ENCODE data around the gene RBM26. TPM values are rescaled to one million over a fixed set of nuclear protein-coding genes. Genes with fewer than 3 reads are reported as not detected.

The RBM26 gene
- total RNA-seq, 4 donors from 2014 or later, result 16.0 to 42.3 (median 25.4) TPM

DNA sequence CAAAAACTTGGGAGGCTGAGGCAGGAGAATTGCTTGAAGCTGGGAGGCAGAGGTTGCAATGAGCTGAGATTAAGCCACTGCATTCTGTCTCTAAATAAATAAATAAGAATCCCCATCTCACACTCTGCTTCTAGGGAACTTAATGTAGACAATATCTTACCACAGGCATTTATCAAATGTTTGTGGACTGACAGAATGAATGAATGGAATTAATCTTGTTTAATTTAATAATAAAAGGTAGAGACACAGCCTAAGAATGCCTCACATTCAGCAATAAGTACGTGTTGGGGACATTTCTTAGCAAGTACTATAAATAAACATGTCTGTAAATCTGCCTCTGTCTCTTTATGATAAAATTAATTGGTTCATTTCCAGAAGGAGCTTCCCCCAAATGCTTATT lies 36.2 kb upstream of the RBM26 start:
- no peaks in the 10 kb centered on the region for H3K27me3 ChIP-seq
- no peak for DNase-seq
- TF ChIP-seq POLR2A (IDR thresholded peaks at IDR 0.05) (no peak), CTCF (IDR thresholded peaks at IDR 0.05) (no peak)
- intact Hi-C loops (cut with DNase I), result no loop called here
- no peak overlapping the region for H3K27ac ChIP-seq
- no peaks in the 10 kb centered on the region for H3K36me3 ChIP-seq
- H3K4me1 ChIP-seq, result no peaks in the 10 kb centered on the region
- no peak overlapping the region for H3K4me3 ChIP-seq
- WGBS, 2 donors, result 33 to 85% methylated on average over 1 of the region's 1 CpG
- H3K9me3 ChIP-seq, result no peaks in the 10 kb centered on the region

DNA sequence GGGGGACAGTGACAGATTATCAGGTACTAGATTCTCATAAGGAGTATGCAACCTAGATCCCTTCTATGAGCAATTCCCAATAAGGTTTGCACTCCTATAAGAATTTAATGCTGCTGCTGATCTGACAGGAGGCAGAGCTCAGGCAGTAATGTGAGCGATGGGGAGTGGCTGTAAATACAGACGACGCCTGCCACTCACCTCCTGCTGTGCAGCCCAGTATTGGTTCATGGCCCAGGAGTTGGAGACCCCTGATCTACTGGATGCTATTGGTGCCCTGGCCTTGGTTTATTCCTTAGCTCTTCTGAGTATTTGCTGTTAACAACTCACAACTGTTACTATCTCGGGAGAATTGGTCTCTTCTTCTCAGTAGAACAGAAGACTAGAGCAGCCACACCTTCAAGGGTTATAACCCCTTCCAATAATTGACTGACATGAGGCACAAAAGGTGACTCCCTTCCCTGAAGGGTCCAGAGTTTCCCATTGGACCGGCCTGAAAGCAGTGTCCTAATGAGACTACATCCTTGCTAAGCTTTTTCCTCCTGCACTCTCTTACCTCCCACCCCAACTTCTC lies 35.0 kb upstream of the RBM26 start:
- no peaks in the 10 kb centered on the region for H3K9me3 ChIP-seq
- no peak for TF ChIP-seq POLR2A (IDR thresholded peaks at IDR 0.05)
- TF ChIP-seq CTCF (IDR thresholded peaks at IDR 0.05), result no peak
- H3K27ac ChIP-seq, result peak overlapping the region in 1 of 4 donors; percentile 13
- intact Hi-C loops (cut with DNase I), result no loop called here
- H3K36me3 ChIP-seq, result no peaks in the 10 kb centered on the region
- no peak overlapping the region for H3K4me3 ChIP-seq
- 83 to 96% methylated on average over 5 of the region's 5 CpGs for WGBS, 2 donors
- no peaks in the 10 kb centered on the region for H3K27me3 ChIP-seq
- H3K4me1 ChIP-seq, result no peaks in the 10 kb centered on the region
- no peak for DNase-seq

DNA sequence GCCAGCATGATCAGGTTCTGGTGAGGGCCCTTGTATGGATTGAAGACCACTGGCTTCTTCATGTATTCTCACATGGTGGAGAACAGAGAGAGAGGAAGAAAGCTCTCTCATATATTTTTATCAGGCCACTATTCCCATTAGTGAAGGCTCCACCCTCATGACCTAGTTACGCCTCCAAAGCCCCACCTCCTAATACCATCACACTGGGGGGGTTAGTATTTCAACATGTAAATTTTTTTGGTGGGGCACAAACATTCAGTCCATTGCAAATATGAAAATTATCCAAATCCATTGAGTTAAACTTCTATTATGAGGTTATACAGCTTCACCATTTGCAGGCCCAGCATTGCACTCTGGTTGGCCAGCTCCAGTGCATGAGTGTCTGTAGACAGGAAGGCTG lies 33.2 kb upstream of the RBM26 start:
- WGBS, 2 donors, result 100% methylated on average over 1 of the region's 1 CpG
- no peaks in the 10 kb centered on the region for H3K9me3 ChIP-seq
- H3K36me3 ChIP-seq, result no peaks in the 10 kb centered on the region
- H3K27me3 ChIP-seq, result no peaks in the 10 kb centered on the region
- intact Hi-C loops (cut with DNase I), result no loop called here
- no peak overlapping the region for H3K27ac ChIP-seq
- DNase-seq, result no peak
- TF ChIP-seq CTCF (IDR thresholded peaks at IDR 0.05), result no peak
- TF ChIP-seq POLR2A (IDR thresholded peaks at IDR 0.05), result no peak
- no peaks in the 10 kb centered on the region for H3K4me1 ChIP-seq
- H3K4me3 ChIP-seq, result no peak overlapping the region

GRCh38 chr13:79435561-79435990 lies 29.5 kb upstream of the RBM26 start:
- no peak overlapping the region for H3K4me3 ChIP-seq
- no peak for TF ChIP-seq POLR2A (IDR thresholded peaks at IDR 0.05)
- TF ChIP-seq CTCF (IDR thresholded peaks at IDR 0.05), result no peak
- 52 to 61% methylated on average over 1 of the region's 1 CpG for WGBS, 2 donors
- H3K27ac ChIP-seq, result no peak overlapping the region
- H3K4me1 ChIP-seq, result no peaks in the 10 kb centered on the region
- no peaks in the 10 kb centered on the region for H3K9me3 ChIP-seq
- intact Hi-C loops (cut with DNase I), result no loop called here
- no peak for DNase-seq
- no peaks in the 10 kb centered on the region for H3K27me3 ChIP-seq
- no peaks in the 10 kb centered on the region for H3K36me3 ChIP-seq

- Histone ChIP-seq H3K36me3 (no peaks in the 10 kb centered on the region), H3K27ac (no peak overlapping the region), H3K4me1 (no peaks in the 10 kb centered on the region), H3K27me3 (no peaks in the 10 kb centered on the region), H3K4me3 (no peak overlapping the region), H3K9me3 (no peaks in the 10 kb centered on the region)
- intact Hi-C loops (cut with DNase I), result no loop called here
- DNase-seq, result no peak
- TF ChIP-seq POLR2A (IDR thresholded peaks at IDR 0.05) (no peak), CTCF (IDR thresholded peaks at IDR 0.05) (no peak)
- 56 to 60% methylated on average over 1 of the region's 1 CpG for whole genome bisulfite sequencing, 2 donors
Measured at GRCh38 chr13:79434556-79434955, 28.5 kb upstream of the RBM26 start.

All from esophagus squamous epithelium (tissue), 5 donors.